HEK293 (cell line): ENCODE measurements around the gene ADGRD1.

Experiments used
- CTCF ChIA-PET: fragments of 350-600 bp; formaldehyde crosslinking; extraction: SDS; loops from one replicate; lab custom pipeline; 2021; ENCODE audit warnings: antibody characterized with exemption; lab: Yijun Ruan, JAX
- POLR2A ChIA-PET: fragments of 300-600 bp; formaldehyde crosslinking; extraction: SDS; loops from one replicate; lab custom pipeline; 2020; ENCODE audit warnings: antibody characterized with exemption, inconsistent platforms; lab: Yijun Ruan, JAX
- H3K27ac ChIP-seq: fragments of 200-500 bp; sonication (Bioruptor generic); 2 replicates; pipeline ENCODE4 v1.5.1; 2014; ENCODE audit warnings: low read depth, low read length, control low read depth, inconsistent platforms; ENCODE audit errors: extremely low read depth
- H3K36me3 ChIP-seq, 2 experiments: fragments of 200-500 bp in 1 of 2; sonication (Bioruptor generic) in 1 of 2; 1 replicate in 1 of 2; 2 replicates in 1 of 2; pipeline ENCODE4 v1.5.1; 2014 to 2017; ENCODE audit warnings: inconsistent platforms in 2 of 2, low read length in 2 of 2; ENCODE audit not compliant: control insufficient read depth in 2 of 2, insufficient read depth in 1 of 2
- H3K4me1 ChIP-seq: fragments of 200-500 bp; sonication (Bioruptor generic); 2 replicates; pipeline ENCODE4 v1.5.1; 2014; ENCODE audit warnings: mild to moderate bottlenecking, low read length, inconsistent platforms; ENCODE audit not compliant: control insufficient read depth, insufficient read depth
- H3K4me3 ChIP-seq: 2 replicates; pipeline ENCODE4 v1.5.1; 2011; ENCODE audit warnings: low read depth, mild to moderate bottlenecking, control low read depth, low read length, moderate library complexity
- H3K9me3 ChIP-seq: fragments of 200-500 bp; sonication (Bioruptor generic); 2 replicates; pipeline ENCODE4 v1.5.1; 2014; ENCODE audit warnings: low read depth, low read length, inconsistent platforms; ENCODE audit not compliant: control insufficient read depth, insufficient read depth
- GFI1B ChIP-seq: fragments of 450-650 bp; formaldehyde crosslinking; IDR thresholded peaks from 2 replicates; pipeline ENCODE4 v1.5.1; 2016; ENCODE audit warnings: missing biosample characterization, missing genetic modification characterization
- KLF10 ChIP-seq: fragments of 450-650 bp; IDR thresholded peaks from 2 replicates; pipeline ENCODE4 v1.5.1; 2018; ENCODE audit warnings: missing biosample characterization, mild to moderate bottlenecking, missing genetic modification characterization
- YY2 ChIP-seq: fragments of 450-650 bp; formaldehyde crosslinking; IDR thresholded peaks from 2 replicates; pipeline ENCODE4 v1.5.1; 2016; ENCODE audit warnings: missing biosample characterization, missing genetic modification characterization
- ZBTB21 ChIP-seq: fragments of 450-650 bp; formaldehyde crosslinking; IDR thresholded peaks from 2 replicates; pipeline ENCODE4 v1.5.1; 2017; ENCODE audit warnings: missing biosample characterization, missing genetic modification characterization
- ZFHX2 ChIP-seq: fragments of 450-650 bp; formaldehyde crosslinking; conservative IDR thresholded peaks from 2 replicates; pipeline ENCODE4 v1.5.1; 2016; ENCODE audit warnings: missing biosample characterization, missing genetic modification characterization
- ZFP41 ChIP-seq: fragments of 450-650 bp; formaldehyde crosslinking; IDR thresholded peaks from 2 replicates; pipeline ENCODE4 v1.5.1; 2016; ENCODE audit warnings: missing biosample characterization, missing genetic modification characterization, borderline replicate concordance
- ZFP69B ChIP-seq: fragments of 450-650 bp; formaldehyde crosslinking; IDR thresholded peaks from 2 replicates; pipeline ENCODE4 v1.5.1; 2016; ENCODE audit warnings: missing biosample characterization, missing genetic modification characterization
- ZNF112 ChIP-seq: fragments of 450-650 bp; formaldehyde crosslinking; IDR thresholded peaks from 2 replicates; pipeline ENCODE4 v1.5.0; 2017; ENCODE audit warnings: missing biosample characterization, missing genetic modification characterization
- ZNF138 ChIP-seq: fragments of 450-650 bp; formaldehyde crosslinking; IDR thresholded peaks from 2 replicates; pipeline ENCODE4 v1.5.1; 2016; ENCODE audit warnings: missing biosample characterization, missing genetic modification characterization, borderline replicate concordance
- ZNF140 ChIP-seq: fragments of 450-650 bp; formaldehyde crosslinking; IDR thresholded peaks from 2 replicates; pipeline ENCODE4 v1.5.1; 2016; ENCODE audit warnings: missing biosample characterization, missing genetic modification characterization
- ZNF184 ChIP-seq: fragments of 450-650 bp; IDR thresholded peaks from 2 replicates; pipeline ENCODE4 v1.5.1; 2018; ENCODE audit warnings: missing biosample characterization, mild to moderate bottlenecking, missing genetic modification characterization
- ZNF248 ChIP-seq: fragments of 450-650 bp; formaldehyde crosslinking; IDR thresholded peaks from 2 replicates; pipeline ENCODE4 v1.5.1; 2017; ENCODE audit warnings: missing biosample characterization, missing genetic modification characterization
- ZNF324 ChIP-seq: fragments of 450-650 bp; formaldehyde crosslinking; IDR thresholded peaks from 2 replicates; pipeline ENCODE4 v1.5.1; 2016; ENCODE audit warnings: missing biosample characterization, missing genetic modification characterization
- ZNF433 ChIP-seq: fragments of 450-650 bp; formaldehyde crosslinking; IDR thresholded peaks from 2 replicates; pipeline ENCODE4 v1.5.1; 2016; ENCODE audit warnings: missing biosample characterization, missing genetic modification characterization, low read depth
- ZNF510 ChIP-seq: fragments of 450-650 bp; formaldehyde crosslinking; IDR thresholded peaks from 2 replicates; pipeline ENCODE4 v1.5.1; 2018; ENCODE audit warnings: mild to moderate bottlenecking, missing genetic modification characterization, missing biosample characterization; ENCODE audit not compliant: insufficient replicate concordance
- ZNF521 ChIP-seq: fragments of 450-650 bp; formaldehyde crosslinking; IDR thresholded peaks from 2 replicates; pipeline ENCODE4 v1.5.1; 2017; ENCODE audit warnings: missing biosample characterization, mild to moderate bottlenecking, missing genetic modification characterization
- ZNF544 ChIP-seq: fragments of 450-650 bp; formaldehyde crosslinking; IDR thresholded peaks from 2 replicates; pipeline ENCODE4 v1.5.0; 2017; ENCODE audit warnings: missing biosample characterization, missing genetic modification characterization
- ZNF558 ChIP-seq: fragments of 450-650 bp; formaldehyde crosslinking; IDR thresholded peaks from 2 replicates; pipeline ENCODE4 v1.5.1; 2016; ENCODE audit warnings: missing biosample characterization, missing genetic modification characterization
- ZNF560 ChIP-seq: fragments of 450-650 bp; formaldehyde crosslinking; IDR thresholded peaks from 2 replicates; pipeline ENCODE4 v1.5.1; 2017; ENCODE audit warnings: missing biosample characterization, missing genetic modification characterization, borderline replicate concordance
- ZNF571 ChIP-seq: fragments of 450-650 bp; formaldehyde crosslinking; IDR thresholded peaks from 2 replicates; pipeline ENCODE4 v1.5.0; 2017; ENCODE audit warnings: missing biosample characterization, missing genetic modification characterization
- ZNF629 ChIP-seq: fragments of 450-650 bp; formaldehyde crosslinking; IDR thresholded peaks from 2 replicates; pipeline ENCODE4 v1.5.1; 2017; ENCODE audit warnings: missing biosample characterization, missing genetic modification characterization
- ZNF654 ChIP-seq: fragments of 450-650 bp; formaldehyde crosslinking; IDR thresholded peaks from 2 replicates; pipeline ENCODE4 v1.5.1; 2016; ENCODE audit warnings: low read depth, missing biosample characterization, missing genetic modification characterization
- ZNF776 ChIP-seq: fragments of 450-650 bp; formaldehyde crosslinking; IDR thresholded peaks from 2 replicates; pipeline ENCODE4 v1.5.0; 2017; ENCODE audit warnings: missing biosample characterization, missing genetic modification characterization, borderline replicate concordance
- ZNF777 ChIP-seq: fragments of 450-650 bp; formaldehyde crosslinking; IDR thresholded peaks from 2 replicates; pipeline ENCODE4 v1.5.1; 2017; ENCODE audit warnings: missing biosample characterization, missing genetic modification characterization, borderline replicate concordance
- ZNF791 ChIP-seq: fragments of 450-650 bp; formaldehyde crosslinking; IDR thresholded peaks from 2 replicates; pipeline ENCODE4 v1.5.1; 2016; ENCODE audit warnings: missing biosample characterization, missing genetic modification characterization
- TF ChIP-seq, protein P1 (sequence below): fragments of 450-650 bp; formaldehyde crosslinking; IDR thresholded peaks from 2 replicates; pipeline ENCODE4 v1.5.1; 2016; ENCODE audit warnings: missing biosample characterization, missing genetic modification characterization
- TF ChIP-seq, protein P2 (sequence below): sonication (generic); formaldehyde crosslinking; IDR thresholded peaks from 2 replicates; pipeline ENCODE4 v1.8.1; 2022; ENCODE audit warnings: mild to moderate bottlenecking, moderate library complexity, missing genetic modification reagents
- TF ChIP-seq, protein P3 (sequence below): fragments of 450-650 bp; formaldehyde crosslinking; IDR thresholded peaks from 2 replicates; pipeline ENCODE4 v1.5.1; 2016; ENCODE audit warnings: missing biosample characterization, missing genetic modification characterization, low read depth

The ADGRD1 gene

DNA sequence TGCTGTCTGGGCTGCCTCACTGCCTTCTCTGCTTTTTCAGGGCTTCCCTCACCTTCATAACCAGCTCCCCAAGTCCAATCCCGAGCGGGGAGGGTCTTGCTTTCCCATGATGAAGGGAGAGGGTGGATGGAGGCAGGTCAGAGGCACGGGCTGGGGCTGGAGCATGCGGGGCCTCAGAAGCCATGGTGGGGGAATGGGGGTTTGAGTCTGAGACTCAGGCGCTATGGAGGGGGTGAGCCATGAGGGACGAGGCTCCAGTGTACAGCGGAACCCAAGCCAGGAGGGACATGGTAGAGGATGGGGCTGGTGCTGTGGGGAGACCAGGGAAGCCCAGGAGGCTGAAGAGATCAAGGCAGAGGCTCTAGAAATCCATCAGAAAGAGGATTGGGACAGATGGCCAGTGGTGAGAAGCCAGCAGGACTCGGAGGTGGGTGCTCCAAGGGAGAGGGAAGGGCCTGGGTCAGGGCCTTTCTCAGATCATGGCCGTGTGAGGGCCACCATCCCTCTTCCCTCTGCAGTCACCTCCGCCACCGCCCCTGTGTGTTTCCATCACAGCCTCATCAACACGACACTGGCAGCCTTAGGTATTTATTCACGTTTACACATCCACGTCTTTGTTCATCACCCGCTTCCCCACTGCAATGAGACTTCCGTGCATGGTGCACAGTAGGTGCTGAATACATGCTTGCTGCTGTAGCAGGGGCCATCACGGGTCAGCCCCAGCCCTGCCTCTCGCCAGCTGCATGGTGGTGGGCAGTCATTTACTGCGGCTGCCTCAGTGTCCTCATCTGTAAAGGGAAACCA, 144.7 kb downstream of the ADGRD1 start:
- no peaks in the 10 kb centered on the region for H3K9me3 ChIP-seq
- TF ChIP-seq KLF10 (tag by site-specific recombination) (no peak), ZNF776 (tag by site-specific recombination) (no peak), GFI1B (tag by site-specific recombination) (no peak), ZNF558 (tag by site-specific recombination) (no peak)
- TF ChIP-seq, protein P1, sequence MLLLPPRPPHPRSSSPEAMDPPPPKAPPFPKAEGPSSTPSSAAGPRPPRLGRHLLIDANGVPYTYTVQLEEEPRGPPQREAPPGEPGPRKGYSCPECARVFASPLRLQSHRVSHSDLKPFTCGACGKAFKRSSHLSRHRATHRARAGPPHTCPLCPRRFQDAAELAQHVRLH, result no peak
- no peaks in the 10 kb centered on the region for H3K4me1 ChIP-seq
- H3K4me3 ChIP-seq, result no peak overlapping the region
- ChIA-PET CTCF (interaction anchor here (0.5 kb wide), 1 partner anchor 276 kb away, joined by 4 read pairs; no protein-coding TSS in a partner anchor), POLR2A (no interaction called here)
- H3K27ac ChIP-seq, result no peak overlapping the region
- no peaks in the 10 kb centered on the region for H3K36me3 ChIP-seq

DNA sequence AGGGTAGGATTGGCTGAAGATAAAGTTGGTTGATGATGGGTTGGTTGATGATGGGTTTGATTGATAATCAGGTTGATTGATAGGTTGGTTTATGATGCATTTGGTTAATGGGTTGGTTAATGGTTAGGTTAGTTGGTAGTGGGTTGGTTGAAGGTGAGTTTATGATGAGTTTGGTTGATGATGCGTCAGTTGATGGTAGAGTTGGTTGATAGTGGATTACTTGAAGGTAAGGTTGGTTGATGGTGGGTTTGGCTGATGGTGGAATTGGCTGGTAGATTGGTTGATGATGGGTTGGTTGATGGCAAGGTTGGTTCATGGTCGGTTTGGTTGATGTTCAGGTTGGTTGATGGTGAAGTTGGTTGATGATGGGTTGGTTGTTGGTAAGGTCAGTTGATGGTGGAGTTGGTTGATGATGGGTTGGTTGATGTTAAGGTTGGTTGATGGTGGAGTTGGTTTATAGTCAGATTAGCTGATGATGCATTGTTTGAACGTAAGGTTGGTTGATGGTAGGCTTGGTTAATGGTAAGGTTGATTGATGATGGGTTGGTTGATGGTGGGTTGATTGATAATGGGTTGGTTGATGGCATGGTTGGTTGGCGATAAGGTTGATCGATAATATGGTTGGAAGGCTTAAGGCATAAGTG, 146.4 kb downstream of the ADGRD1 start:
- POLR2A ChIA-PET, result no interaction called here
- no peak for TF ChIP-seq ZNF571 (tag by site-specific recombination)
- TF ChIP-seq ZNF184 (tag by site-specific recombination), result no peak
- TF ChIP-seq ZNF776 (tag by site-specific recombination), result 0 out of 2 replicates have a peak, but pooled peaks have one; percentile 9
- no peak for TF ChIP-seq ZNF544 (tag by site-specific recombination)
- TF ChIP-seq ZNF433 (tag by site-specific recombination), result no peak
- 0 out of 2 replicates have a peak, but pooled peaks have one; percentile 47 for TF ChIP-seq ZNF521 (tag by site-specific recombination)
- TF ChIP-seq, protein P2, sequence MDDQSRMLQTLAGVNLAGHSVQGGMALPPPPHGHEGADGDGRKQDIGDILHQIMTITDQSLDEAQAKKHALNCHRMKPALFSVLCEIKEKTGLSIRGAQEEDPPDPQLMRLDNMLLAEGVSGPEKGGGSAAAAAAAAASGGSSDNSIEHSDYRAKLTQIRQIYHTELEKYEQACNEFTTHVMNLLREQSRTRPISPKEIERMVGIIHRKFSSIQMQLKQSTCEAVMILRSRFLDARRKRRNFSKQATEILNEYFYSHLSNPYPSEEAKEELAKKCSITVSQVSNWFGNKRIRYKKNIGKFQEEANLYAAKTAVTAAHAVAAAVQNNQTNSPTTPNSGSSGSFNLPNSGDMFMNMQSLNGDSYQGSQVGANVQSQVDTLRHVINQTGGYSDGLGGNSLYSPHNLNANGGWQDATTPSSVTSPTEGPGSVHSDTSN (CRISPR knock-in tag), result no peak
- TF ChIP-seq YY2 (tag by site-specific recombination), result 0 out of 2 replicates have a peak, but pooled peaks have one; percentile 12

DNA sequence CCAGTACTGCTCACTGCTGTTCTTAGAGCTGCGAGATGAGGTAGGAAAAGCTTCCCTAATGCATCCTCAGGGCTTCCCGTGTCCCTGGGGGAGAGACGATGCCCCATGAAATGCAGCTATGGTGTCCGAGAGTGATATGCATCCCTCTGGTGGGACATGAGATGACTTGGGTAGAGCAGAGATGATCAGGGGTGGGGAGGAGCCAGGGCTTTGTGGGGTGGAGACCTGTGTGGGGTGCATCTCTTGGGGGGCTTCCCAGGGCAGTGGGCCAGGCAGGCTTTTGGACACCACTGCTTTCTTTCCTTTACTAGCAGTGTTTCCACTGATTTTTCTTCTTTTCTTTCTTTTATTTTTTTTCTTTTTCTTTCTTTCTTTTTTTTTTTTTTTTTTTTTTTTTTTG, 147.3 kb downstream of the ADGRD1 start:
- POLR2A ChIA-PET, result no interaction called here

More for the DNA sequence above, 146.4 kb downstream of the ADGRD1 start:
- no peak overlapping the region for H3K4me3 ChIP-seq
- no peaks in the 10 kb centered on the region for H3K4me1 ChIP-seq
- H3K9me3 ChIP-seq, result no peaks in the 10 kb centered on the region
- H3K36me3 ChIP-seq, result no peaks in the 10 kb centered on the region
- CTCF ChIA-PET, result no interaction called here
- H3K27ac ChIP-seq, result no peak overlapping the region

More for the DNA sequence above, 147.3 kb downstream of the ADGRD1 start:
- CTCF ChIA-PET, result interaction anchor here (0.6 kb wide), 1 partner anchor 102 kb away, joined by 3 read pairs; no protein-coding TSS in a partner anchor
- H3K4me3 ChIP-seq, result no peak overlapping the region
- H3K27ac ChIP-seq, result no peak overlapping the region
- H3K36me3 ChIP-seq, result no peaks in the 10 kb centered on the region
- H3K9me3 ChIP-seq, result no peaks in the 10 kb centered on the region
- H3K4me1 ChIP-seq, result no peaks in the 10 kb centered on the region
- TF ChIP-seq ZNF791, result no peak
- TF ChIP-seq ZNF138 (tag by site-specific recombination), result no peak
- no peak for TF ChIP-seq ZNF112 (tag by site-specific recombination)
- no peak for TF ChIP-seq ZNF777 (tag by site-specific recombination)
- no peak for TF ChIP-seq ZNF510 (tag by site-specific recombination)
- TF ChIP-seq ZFP41 (tag by site-specific recombination), result no peak
- no peak for TF ChIP-seq ZNF654 (tag by site-specific recombination)
- no peak for TF ChIP-seq ZFHX2 (tag by site-specific recombination)
- TF ChIP-seq ZNF560 (tag by site-specific recombination), result no peak
- no peak for TF ChIP-seq ZFP69B (tag by site-specific recombination)
- TF ChIP-seq ZNF324 (tag by site-specific recombination), result no peak
- TF ChIP-seq, protein P3, sequence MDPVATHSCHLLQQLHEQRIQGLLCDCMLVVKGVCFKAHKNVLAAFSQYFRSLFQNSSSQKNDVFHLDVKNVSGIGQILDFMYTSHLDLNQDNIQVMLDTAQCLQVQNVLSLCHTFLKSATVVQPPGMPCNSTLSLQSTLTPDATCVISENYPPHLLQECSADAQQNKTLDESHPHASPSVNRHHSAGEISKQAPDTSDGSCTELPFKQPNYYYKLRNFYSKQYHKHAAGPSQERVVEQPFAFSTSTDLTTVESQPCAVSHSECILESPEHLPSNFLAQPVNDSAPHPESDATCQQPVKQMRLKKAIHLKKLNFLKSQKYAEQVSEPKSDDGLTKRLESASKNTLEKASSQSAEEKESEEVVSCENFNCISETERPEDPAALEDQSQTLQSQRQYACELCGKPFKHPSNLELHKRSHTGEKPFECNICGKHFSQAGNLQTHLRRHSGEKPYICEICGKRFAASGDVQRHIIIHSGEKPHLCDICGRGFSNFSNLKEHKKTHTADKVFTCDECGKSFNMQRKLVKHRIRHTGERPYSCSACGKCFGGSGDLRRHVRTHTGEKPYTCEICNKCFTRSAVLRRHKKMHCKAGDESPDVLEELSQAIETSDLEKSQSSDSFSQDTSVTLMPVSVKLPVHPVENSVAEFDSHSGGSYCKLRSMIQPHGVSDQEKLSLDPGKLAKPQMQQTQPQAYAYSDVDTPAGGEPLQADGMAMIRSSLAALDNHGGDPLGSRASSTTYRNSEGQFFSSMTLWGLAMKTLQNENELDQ (tag by site-specific recombination), result no peak
- no peak for TF ChIP-seq ZBTB21 (tag by site-specific recombination)
- no peak for TF ChIP-seq ZNF248 (tag by site-specific recombination)
- no peak for TF ChIP-seq ZNF629
- TF ChIP-seq ZNF140, result no peak
